Motor neuron (in vitro differentiated cells): Measurements from ENCODE around the gene TWNK. TPM values are rescaled to one million over a fixed set of nuclear protein-coding genes. Genes with fewer than 3 reads are reported as not detected.

Experiments used
- ATAC-seq, 8 experiments: fragments of 200-7000 bp; cut with Tn5 transposase; replicated peaks in 6 of 8; 2 replicates each; pipeline ENCODE4 v1.8.0; 2021; ENCODE audit warnings: mild to moderate bottlenecking in 8 of 8, moderate library complexity in 8 of 8
- H3K27ac ChIP-seq, 2 donors: fragments of 250-450 bp; sonication (Bioruptor Pico); 2 replicates each; pipeline ENCODE4 v1.9.0; 2021; ENCODE audit warnings: antibody characterized with exemption in 2 of 2, mild to moderate bottlenecking in 2 of 2, moderate library complexity in 1 of 2
- H3K4me1 ChIP-seq, 2 donors: fragments of 250-450 bp; sonication (Bioruptor Pico); replicated peaks in 1 of 2; 2 replicates each; pipeline ENCODE4 v1.6.1; 2021; ENCODE audit warnings: antibody characterized with exemption in 2 of 2, mild to moderate bottlenecking in 2 of 2, moderate library complexity in 1 of 2
- H3K4me3 ChIP-seq, 5 donors: fragments of 250-450 bp; sonication (Bioruptor Pico); 2 replicates each; pipeline ENCODE4 v1.9.0; 2021; ENCODE audit warnings: antibody characterized with exemption in 5 of 5, mild to moderate bottlenecking in 5 of 5, moderate library complexity in 4 of 5
- WGBS, 10 experiments: fragments of 450-650 bp; shearing (Covaris generic); methylation state at CpG; one replicate each; pipeline ENCODE4 v1.0.0; 2022; 5-methylcytosine and 5-hydroxymethylcytosine counted together
- in situ Hi-C, 9 experiments: fragments of 400-800 bp; cut with MboI; loops; one replicate each; pipeline ENCODE4 v1.15.0; 2021; ENCODE audit warnings: low sequenced_read_pairs in 9 of 9, low pct_unique_long_range_greater_than_20kb in 2 of 9; ENCODE audit not compliant: unreplicated experiment in 9 of 9
- total RNA-seq, 8 experiments: library from RNA; unstranded; fragments of 300-600 nt; gene quantifications; 2 replicates each; pipeline versions ENCODE4 v1.2.3 to v1.2.4, GENCODE V29; 2022

Gene TWNK
- total RNA-seq, 8 experiments from 2014 or later: 5.7 to 31.3 (median 10.5) TPM

GRCh38 chr10:101002456-101002855, 15.1 kb downstream of the TWNK start:
- Histone ChIP-seq H3K4me3 (no peak overlapping the region), H3K4me1 (peaks cover 17 to 28% of the 10 kb centered on the region in 2 donors), H3K27ac (no peak overlapping the region)
- in situ Hi-C loops: no loop called here
- WGBS, 10 experiments: 94 to 96% methylated on average over 3 to 5 of the region's 11 CpGs; no CpG with 5 or more reads in 8 of the 10 experiments
- no peak for ATAC-seq

DNA sequence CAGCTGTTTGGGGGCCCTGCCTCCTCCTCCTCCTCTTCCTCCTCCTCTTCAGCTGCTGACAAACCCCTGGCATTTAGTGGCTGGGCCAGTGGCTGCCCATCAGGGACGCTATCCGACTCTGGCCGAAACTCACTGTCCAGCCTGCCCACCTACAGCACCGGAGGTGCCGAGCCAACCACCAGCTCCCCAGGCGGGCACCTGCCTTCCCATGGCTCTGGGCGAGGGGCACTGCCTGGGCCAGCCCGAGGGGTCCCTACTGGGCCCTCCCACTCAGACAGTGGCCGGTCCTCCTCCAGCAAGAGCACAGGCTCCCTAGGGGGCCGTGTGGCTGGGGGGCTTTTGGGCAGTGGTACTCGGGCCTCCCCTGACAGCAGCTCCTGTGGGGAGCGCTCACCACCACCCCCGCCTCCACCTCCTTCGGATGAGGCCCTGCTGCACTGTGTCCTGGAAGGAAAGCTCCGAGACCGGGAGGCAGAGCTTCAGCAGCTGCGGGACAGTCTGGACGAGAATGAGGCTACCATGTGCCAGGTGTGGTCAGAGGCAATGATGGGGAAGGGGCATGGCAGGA, 16.4 kb downstream of the TWNK start:
- ATAC-seq: no peak
- 100% methylated on average over 3 of the region's 18 CpGs; no CpG with 5 or more reads in 9 of the 10 experiments for WGBS, 10 experiments
- H3K27ac ChIP-seq: no peak overlapping the region
- in situ Hi-C loops: no loop called here
- H3K4me3 ChIP-seq: no peak overlapping the region
- H3K4me1 ChIP-seq: peaks cover 24 to 26% of the 10 kb centered on the region in 2 donors

DNA sequence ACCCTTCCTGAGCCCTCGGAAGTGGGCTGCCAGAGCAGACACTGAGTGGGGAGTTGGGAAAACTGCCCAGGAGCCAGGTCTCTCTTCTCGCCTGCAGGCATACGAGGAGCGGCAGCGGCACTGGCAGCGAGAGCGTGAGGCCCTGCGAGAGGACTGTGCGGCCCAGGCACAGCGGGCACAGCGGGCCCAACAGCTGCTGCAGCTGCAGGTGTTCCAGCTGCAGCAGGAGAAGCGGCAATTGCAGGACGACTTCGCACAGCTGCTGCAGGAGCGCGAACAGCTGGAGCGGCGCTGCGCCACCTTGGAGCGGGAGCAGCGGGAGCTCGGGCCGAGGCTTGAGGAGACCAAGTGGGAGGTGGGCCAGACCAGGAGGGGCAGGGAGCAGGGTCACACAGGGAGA, 18.0 kb downstream of the TWNK start:
- H3K27ac ChIP-seq: no peak overlapping the region
- in situ Hi-C loops: no loop called here

GRCh38 chr10:101005869-101006567, 18.7 kb downstream of the TWNK start:
- Histone ChIP-seq H3K4me3 (no peak overlapping the region), H3K27ac (peak overlapping the region in 1 of 2 donors; percentile 33), H3K4me1 (peaks cover 20 to 27% of the 10 kb centered on the region in 2 donors)
- 100% methylated on average over 1 of the region's 4 CpGs; no CpG with 5 or more reads in 8 of the 10 experiments for WGBS, 10 experiments
- no peak for ATAC-seq
- in situ Hi-C loops: no loop called here

More for the DNA sequence above, 18.0 kb downstream of the TWNK start:
- Histone ChIP-seq H3K4me1 (peaks cover 25 to 30% of the 10 kb centered on the region in 2 donors), H3K4me3 (no peak overlapping the region)
- ATAC-seq: no peak
- 67 to 97% (median 90%) methylated on average over 1 to 12 of the region's 23 CpGs; no CpG with 5 or more reads in 4 of the 10 experiments for WGBS, 10 experiments

- H3K27ac ChIP-seq: peak overlapping the region; percentile 33 to 70
- ATAC-seq: peak in 3 of 8 experiments; percentile 11 to 18 (median 11)
- H3K4me3 ChIP-seq: no peak overlapping the region
- peaks cover 14 to 23% of the 10 kb centered on the region in 2 donors for H3K4me1 ChIP-seq
- in situ Hi-C loops: no loop called here
- 80 to 95% (median 91%) methylated on average over 4 to 11 of the region's 33 CpGs; no CpG with 5 or more reads in 6 of the 10 experiments for WGBS, 10 experiments
Observed at GRCh38 chr10:101006593-101007098, 19.3 kb downstream of the TWNK start.

DNA sequence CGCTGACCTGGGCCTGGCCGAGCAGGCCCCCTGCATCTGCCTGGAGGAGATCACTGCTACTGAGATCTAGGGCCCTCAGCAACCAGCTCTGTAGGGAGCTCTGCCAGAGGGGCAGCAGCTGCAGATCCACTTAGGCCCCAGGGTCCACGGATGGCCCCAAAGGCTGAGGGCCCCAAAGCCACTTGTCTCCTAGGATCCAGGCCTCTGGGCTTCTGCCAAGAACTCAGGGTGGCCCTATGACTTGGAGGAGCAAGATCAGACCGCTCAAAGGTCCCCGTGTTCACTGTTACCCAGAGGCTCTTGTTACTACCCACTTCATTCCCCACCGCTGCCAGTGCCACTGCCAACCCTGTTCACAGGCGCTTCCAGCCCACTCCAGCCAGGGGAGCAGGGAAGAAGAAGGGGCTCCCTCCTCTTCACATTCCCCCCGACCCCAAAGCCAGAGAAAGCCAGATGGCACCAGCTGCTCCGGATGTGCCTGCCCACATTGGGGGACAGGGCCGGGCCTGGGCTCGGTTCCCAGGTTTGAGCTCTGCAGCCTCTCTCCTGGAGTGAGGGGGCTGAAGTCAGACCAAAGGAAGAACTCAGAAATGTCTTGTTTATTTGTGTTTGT, 19.9 kb downstream of the TWNK start:
- in situ Hi-C loops: no loop called here
- 31 to 100% (median 56%) methylated on average over 2 to 5 of the region's 11 CpGs; no CpG with 5 or more reads in 7 of the 10 experiments for WGBS, 10 experiments
- no peak overlapping the region for H3K4me3 ChIP-seq
- peaks cover 10 to 18% of the 10 kb centered on the region in 2 donors for H3K4me1 ChIP-seq
- peak in 2 of 8 experiments; percentile 3 to 12 for ATAC-seq
- H3K27ac ChIP-seq: peak overlapping the region; percentile 11 to 70

DNA sequence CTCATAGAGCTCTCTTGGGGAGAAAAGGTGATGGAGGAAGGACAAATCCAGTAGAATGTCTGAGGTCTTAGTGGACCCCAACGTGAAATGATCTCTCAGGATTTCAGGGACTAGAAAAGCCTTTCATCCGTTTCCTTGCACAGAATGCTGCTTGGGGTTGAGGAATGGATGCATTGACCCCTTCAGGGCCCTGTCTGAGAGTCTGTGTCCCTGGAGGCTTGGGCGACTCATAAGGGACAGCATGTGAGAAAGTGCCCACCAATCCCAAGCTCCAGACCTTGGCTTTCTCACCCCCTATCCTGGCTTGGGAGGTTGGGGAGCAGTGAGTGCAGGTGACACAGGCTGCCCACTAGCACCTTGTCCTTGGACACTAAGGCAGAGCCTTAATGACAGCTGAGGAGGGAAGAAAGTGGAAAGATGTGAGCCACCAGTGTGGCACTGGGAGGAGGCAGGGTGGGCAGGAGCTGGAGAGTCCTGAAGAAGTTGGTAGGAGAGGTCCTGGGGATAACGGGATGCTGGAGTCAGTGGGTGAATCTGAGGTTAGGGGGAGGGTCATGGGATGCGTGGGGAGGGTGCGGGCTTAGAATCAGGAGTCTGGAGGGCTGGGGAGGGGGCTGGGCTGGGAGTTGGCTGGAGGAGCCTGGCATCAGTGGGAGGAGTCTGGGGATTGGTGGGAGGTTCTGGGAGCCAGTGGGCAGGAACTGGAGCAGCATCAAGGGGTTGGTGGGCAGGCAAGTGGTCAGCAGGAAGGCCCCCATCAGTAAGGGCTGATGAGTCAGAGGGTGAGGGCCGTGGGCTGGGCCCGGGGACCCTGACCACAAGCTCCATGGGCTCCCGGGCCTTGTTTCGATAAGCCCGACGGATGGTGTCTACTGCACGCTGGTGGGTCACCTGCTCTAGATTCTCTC, 20.8 kb downstream of the TWNK start:
- ATAC-seq: no peak
- 60 to 85% (median 80%) methylated on average over 1 to 6 of the region's 13 CpGs; no CpG with 5 or more reads in 6 of the 10 experiments for WGBS, 10 experiments
- in situ Hi-C loops: no loop called here
- Histone ChIP-seq H3K4me3 (no peak overlapping the region), H3K27ac (no peak overlapping the region), H3K4me1 (peaks cover 10 to 18% of the 10 kb centered on the region in 2 donors)

DNA sequence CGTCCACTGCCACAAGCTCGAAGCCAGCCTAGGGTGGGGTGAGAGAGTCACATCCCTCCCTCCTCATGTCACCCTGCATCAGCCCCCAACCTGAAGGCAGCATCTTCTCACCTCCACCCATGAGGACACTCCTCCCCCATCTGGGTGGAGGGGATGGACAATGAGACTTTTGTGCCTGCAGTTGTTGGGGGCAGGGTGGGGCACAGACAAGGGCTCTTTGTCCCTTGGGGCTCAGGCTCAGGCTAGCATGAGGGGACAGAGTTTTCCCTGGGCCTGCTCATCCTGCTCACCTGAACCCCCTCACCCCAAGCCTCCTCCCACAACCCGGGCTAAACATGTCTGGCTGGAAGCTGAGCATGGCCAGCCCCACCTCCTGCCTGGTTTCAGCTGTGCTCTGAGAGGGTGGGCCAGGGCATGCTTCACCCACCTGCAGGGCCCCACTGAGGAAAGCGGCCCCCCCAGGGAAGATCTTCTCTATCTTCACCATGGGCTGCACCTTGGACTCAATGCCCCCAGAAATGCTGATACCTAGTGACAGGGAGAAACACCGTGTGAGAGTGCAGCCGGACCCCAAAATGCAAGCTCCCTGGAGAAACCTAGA, 21.6 kb downstream of the TWNK start:
- Histone ChIP-seq H3K4me3 (no peak overlapping the region), H3K4me1 (peaks cover 10 to 18% of the 10 kb centered on the region in 2 donors), H3K27ac (no peak overlapping the region)
- no peak for ATAC-seq
- 70 to 85% (median 80%) methylated on average over 1 to 4 of the region's 6 CpGs; no CpG with 5 or more reads in 7 of the 10 experiments for WGBS, 10 experiments
- in situ Hi-C loops: no loop called here

DNA sequence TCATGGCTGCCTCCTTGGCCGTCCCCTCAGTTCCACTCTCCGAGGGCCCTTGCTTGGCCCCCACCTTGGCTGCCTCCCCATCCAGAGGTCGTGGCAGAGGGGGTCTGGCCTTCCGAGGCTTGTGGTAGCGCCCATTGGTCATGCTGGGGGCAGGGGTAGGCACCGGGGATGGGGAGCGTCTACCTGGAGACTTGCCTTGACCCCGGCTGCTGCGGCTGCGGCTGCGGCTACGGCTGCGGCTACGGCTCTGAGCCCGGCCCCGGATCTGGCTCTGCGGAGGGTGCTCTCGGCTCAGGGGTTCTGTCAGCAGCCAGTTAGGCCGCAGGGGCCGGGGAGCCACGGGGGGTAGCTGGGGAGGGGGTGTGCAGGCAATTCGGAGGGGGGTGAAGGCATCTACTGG, 23.0 kb downstream of the TWNK start:
- in situ Hi-C loops: no loop called here
- 100% methylated on average over 1 of the region's 22 CpGs; no CpG with 5 or more reads in 8 of the 10 experiments for WGBS, 10 experiments
- Histone ChIP-seq H3K4me3 (no peak overlapping the region), H3K27ac (no peak overlapping the region), H3K4me1 (peaks cover 10 to 23% of the 10 kb centered on the region in 2 donors)
- ATAC-seq: no peak

DNA sequence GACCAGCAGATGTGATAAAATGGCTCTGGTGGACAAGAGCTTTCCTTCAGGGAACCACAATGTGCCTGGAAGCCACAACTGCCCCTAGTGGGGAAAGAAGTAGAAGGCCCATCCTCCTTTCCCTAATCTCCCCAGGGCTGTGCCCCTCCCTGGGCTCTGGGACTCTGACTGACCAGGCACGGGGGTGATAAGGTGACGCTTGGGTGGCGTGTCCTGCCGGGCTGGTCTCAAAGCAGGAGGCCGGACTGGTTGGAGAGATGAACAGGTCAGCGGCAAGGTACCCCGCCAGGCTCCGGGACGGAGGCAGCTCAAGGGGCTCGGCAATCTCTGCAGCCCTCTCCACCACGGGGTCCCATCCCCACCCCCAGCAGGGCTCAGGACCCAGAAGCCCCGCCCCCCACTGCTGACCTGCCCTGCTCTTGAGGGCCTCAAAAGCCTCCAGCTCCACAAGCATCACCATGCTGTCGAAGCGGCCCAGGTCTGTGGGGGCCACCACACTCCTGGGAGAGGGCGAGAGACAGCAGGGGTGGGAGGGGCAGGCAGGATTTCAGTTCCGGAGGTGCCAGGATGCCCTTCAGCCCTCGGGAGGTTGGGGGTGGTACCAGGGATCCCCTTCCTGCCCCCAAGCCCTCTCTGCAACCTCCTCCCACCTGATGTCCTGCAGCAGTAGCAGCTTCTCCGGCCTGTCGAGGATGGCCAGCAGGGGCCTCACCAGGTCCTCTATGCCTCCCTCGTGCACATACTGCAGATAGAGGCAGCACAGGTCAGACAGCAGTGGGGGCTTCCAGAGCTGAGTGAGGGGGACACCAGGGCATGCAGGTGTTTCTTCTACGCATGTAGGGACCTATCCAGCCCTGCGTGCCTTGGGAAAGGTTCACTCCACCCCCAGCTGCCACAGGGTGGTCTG, 24.4 kb downstream of the TWNK start:
- H3K4me3 ChIP-seq: no peak overlapping the region
- no peak for ATAC-seq
- H3K27ac ChIP-seq: no peak overlapping the region
- peaks cover 10 to 23% of the 10 kb centered on the region in 2 donors for H3K4me1 ChIP-seq
- WGBS, 10 experiments: 37 to 100% (median 62%) methylated on average over 1 to 4 of the region's 22 CpGs; no CpG with 5 or more reads in 5 of the 10 experiments
- in situ Hi-C loops: no loop called here

GRCh38 chr10:101012525-101013364, 25.4 kb downstream of the TWNK start:
- Histone ChIP-seq H3K4me3 (no peak overlapping the region), H3K27ac (no peak overlapping the region), H3K4me1 (peaks cover 10 to 20% of the 10 kb centered on the region in 2 donors)
- ATAC-seq: peak; percentile 70 to 93 (median 80)
- in situ Hi-C loops: no loop called here
- 0 to 80% (median 20%) methylated on average over 1 to 7 of the region's 14 CpGs; no CpG with 5 or more reads in 1 of the 10 experiments for WGBS, 10 experiments
